NCI-H526 treated with DMSO at 0.1 percent for 48 hours (cell line): ENCODE results near the gene RAP1A.
A peak's percentile ranks its signal among the peaks of the same experiment; 100 is the strongest.

Experiments
- DNase-seq: peaks from one replicate; lab custom pipeline; 2025; lab: John Stamatoyannopoulos, UW

The RAP1A gene

GRCh38 chr1:111619635-111620440, at the start of gene RAP1A:
TSS of gene RAP1A (plus strand) at chr1:111619789. CDS start at chr1:111691361, 71,572 bp downstream.
- peak; percentile 93 for DNase-seq

- DNase-seq = no peak
Observed at GRCh38 chr1:111569913-111570312, 49.7 kb upstream of the RAP1A start.

DNA sequence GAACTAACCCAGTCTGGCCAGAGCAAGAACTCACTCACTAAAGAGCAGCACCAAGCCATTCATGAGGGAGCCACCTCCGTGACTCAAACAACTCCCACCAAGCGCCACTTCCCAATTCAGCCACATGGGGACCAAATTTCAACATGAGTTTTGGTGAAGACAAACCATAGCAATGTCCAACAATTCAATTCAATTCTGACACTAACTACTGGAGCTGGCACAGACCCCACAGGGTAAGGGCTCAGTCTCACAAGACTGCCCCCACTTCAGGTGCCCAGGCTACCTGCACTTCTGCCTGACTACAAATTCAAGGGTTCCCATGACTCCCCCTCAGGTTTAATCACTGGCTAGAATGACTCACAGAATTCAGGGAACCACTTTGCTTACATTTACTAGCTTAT, 48.8 kb upstream of the RAP1A start:
- DNase-seq = no peak

DNA sequence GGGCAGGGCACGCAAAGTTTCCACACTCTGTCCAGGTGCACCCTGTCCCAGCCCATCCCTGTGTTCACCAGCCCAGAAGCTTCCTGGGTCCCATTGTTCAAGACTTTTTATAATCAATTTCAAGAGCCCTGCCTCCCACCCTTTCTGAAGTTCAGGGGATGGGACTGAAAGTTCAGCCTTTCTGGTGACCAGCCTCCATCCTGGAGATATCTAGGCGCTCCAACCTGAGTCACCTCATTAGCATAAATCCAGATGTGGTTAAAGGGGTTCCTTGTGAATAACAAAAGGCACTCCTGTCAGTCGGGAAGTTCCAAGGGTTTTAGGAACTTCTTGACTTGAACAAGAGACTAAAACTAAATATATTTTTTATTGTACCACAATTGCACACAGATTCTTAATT, 48.4 kb upstream of the RAP1A start:
- DNase-seq = no peak

DNA sequence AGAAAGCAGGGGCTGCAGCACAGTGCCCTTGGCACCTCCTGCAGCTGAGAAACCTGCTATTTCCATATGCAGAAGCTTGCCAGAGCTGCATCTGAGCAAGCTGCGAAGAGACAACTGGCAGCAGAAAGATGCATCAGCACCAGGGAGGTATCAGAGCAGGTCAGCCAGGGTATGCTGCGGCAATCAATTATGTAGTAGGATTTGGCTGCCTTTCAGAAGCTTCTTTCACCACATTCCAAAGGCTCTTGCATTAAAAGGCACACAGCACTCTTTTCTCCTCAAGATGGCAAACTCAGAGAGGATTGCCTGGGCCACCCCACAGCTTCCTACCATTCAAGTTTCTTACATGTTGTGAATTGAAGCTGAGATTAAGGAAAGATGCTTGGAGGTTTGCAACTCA, 47.6 kb upstream of the RAP1A start:
- DNase-seq = no peak

DNA sequence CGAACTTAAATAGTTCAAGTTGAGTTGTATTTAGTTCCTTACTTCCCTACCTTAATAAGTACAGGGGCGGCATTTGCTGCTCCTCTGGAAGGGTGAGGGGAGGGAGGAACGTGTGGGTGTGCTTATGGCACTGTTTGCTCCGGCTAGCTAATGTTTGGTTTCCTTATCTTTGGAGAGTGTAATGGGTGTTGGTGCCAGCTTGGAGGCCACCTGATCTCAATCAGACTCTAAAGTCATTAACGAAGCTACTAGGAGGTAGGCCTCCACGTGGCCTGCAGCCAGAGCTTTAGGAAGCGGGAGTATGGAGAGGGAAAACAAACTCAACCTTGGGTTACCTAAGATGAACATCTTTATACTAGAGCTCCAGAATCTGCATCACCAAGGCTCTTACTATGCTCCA, 43.0 kb upstream of the RAP1A start:
- no peak for DNase-seq

DNA sequence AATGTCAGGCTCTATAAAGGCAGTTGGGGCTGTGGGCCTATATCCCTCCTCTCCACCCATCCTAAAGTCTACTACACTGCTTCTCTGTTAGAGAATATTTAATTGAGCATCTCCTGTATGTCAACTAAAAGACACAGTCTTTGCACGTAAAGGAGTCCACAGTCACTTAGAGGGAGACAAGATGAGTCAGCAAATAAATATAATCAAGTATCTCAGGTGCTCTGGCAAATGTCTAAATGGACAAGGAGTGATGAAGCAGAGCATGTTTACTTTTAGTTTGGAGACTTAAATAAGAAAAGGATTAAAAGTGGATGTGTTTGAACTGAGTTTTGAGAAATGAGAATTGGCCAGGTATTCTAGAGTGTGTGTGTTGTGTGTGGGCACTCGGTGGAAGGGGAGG, 41.8 kb upstream of the RAP1A start:
- no peak for DNase-seq

DNA sequence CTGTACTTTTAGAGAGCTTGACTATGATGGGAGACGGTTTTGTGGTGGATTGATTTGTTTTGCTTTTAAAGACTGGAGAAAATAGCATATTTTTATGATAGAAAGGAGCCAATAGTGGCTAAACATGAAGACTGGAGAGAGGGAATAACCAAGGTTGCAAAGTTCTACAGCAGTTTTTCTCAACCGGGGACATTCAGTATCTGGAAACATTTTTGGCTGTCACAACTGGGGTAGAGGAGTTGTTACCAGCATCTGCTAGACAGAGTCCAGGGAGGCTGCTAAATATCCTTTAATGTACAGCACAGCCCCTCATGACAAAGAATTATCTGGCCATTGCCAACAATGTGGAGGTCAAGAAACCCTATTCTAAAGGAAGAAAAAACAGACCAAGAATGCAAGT, 38.4 kb upstream of the RAP1A start:
- no peak for DNase-seq

DNA sequence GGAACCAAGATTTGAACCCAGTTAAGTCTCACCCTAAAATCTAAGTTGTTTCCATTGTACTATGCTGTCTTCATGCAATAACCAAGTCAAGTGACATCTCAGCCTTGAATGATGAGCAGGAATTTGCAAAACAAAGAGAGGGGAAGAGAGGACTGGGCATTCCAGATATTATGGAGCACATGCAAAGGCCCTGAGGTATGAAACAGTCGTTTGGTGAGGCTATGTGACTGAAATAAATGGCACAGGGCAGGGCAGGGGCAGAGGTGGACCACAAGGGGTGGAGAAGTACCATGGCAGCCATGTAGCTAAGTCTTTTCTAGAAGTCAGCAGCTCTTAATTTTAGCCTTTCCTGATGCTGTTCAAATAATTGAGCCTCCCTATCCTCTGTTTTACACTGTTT, 37.6 kb upstream of the RAP1A start:
- DNase-seq = no peak

GRCh38 chr1:111582644-111583618, 36.7 kb upstream of the RAP1A start:
- DNase-seq = no peak

- no peak for DNase-seq
Observed at GRCh38 chr1:111585447-111586086, 34.0 kb upstream of the RAP1A start.

GRCh38 chr1:111586112-111586511, 33.5 kb upstream of the RAP1A start:
- DNase-seq = no peak

- DNase-seq = no peak
Observed at GRCh38 chr1:111587509-111588174, 31.9 kb upstream of the RAP1A start.

DNA sequence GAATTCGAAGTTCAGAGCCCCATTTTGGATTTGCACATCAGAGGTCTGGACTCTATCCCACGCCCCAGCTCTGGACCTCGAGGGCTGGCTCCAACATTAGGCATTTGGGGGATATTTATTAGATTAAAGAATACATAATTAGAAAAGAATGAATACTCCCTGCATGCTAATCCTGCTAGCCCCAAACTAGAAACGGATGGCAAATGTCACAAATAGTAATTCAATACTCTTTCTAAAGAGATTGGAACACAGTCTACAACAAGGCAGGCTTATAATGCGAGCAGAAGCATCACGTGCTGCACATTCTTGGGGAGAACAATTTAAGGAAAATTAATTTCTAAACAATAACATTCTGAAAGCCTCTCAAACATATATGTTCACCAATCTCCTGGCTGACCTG, 27.7 kb upstream of the RAP1A start:
- no peak for DNase-seq

DNA sequence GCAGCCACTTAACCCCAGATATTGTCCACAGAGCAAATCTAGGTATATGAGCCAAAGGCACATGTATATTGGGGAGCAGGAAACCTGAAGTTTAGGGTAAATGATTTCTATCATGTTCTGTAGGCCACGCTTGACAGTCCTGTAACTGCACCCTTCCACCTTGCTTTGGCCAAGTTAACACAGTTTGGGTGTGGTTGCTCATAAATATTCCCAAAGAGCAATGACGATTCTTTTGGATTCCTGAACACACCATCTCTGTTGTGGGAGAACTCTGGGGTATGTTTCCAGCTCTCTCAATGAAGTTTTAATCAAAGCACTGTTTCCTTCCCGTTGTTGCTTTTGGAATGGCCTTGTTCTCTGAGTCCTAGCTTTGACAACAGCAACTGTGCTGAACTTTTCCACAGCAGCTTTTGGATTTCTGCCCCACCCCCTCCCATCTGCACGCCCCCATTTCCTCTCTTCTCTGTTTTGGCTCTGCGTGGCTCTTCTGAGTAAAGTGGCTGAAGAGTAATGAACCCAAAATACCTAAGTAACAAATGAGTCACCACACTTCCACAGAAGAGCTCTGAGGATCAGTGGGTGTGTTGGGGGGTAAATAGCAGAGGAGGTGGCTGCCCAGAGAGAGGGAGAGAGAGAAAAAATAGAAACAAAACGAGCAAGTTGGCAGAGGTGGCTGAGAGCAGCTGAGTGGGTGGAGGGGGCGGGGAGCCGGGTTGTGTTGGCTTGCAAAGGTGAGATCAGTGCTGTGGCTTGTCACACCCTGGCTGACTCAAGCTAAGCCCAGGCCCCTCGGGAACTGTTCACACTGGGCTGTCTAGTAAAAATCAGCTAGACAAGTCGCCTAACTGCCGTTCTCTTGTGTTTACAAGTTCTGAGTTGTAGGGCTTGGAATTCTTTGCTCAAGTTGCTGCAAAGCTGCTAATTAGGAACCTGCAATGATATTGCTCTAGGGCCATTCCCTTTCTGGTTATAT, 26.9 kb upstream of the RAP1A start:
- no peak for DNase-seq

DNA sequence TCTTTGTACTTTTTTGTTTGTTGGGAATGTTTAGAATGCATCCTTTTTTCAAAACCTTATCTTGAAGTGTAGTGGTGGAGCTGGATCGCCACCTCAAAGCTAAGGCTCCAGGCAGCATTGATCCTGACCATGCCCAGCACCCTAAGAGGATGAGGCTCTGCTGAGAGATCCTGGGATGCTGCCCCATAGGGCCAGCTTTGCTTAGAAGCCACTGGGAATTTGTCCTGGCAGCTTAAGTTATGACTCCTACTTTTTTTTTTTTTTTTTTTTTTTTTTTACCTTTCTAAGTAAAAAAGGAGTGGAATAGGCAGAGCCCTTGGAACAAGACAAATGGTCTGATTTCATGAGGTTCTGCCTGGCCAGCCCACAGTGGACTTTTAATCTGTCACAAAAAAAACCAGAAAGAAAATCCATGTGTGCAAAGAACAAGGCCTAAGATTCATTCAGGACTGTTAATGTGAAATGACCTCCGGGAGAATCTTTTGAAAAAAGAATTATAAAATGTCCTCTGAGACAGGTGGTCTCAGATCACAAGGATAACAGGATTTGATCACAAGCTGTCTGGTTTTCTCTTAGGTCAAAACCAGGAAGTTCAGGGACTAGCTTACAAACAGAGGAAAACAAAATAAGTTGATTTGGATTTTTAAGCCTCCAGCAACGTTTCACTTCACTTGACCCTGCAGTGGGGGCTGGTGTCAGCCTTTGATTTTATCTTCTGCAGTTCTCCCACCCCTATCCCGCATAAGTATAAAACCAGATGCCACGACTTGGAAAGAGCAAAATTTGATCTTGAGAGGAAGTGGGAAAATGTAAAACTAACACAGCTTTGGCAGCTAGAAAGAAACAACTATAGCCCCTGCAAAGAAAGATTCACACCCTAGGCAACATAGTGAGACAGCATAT, 25.9 kb upstream of the RAP1A start:
- DNase-seq = no peak

- DNase-seq = no peak
Observed at GRCh38 chr1:111594306-111594693, 25.3 kb upstream of the RAP1A start.

DNA sequence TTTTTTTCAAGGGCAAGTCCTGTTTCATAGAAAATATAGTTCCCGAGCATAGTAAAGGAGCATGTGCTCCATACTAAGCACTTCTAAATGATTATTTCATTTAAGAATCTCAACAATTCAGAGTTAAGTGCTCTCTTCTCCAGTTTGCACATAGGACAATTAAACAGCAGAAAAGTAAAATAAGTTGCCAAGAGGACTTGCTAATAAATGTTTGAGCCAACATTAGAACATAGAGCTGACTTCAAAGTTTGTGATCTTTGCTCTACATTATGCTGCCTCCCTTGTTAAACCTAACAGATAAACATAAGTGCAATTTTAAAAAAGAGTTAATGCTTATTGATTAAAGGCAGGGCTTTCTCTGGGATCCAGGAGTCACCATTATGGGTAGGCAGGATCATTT, 23.8 kb upstream of the RAP1A start:
- DNase-seq = no peak

GRCh38 chr1:111596499-111596898, 23.1 kb upstream of the RAP1A start:
- DNase-seq = no peak

GRCh38 chr1:111597426-111597825, 22.2 kb upstream of the RAP1A start:
- no peak for DNase-seq
